Keratinocyte (primary cell): ENCODE measurements around the gene ZBTB1. TPM values are rescaled to one million over a fixed set of nuclear protein-coding genes. Genes with fewer than 3 reads are reported as not detected.

Experiments
- DNase-seq: peaks from one replicate; pipeline ENCODE4 v3.0.0-alpha.2; 2011; ENCODE audit warnings: low read depth, missing footprints, low spot score
- FAIRE-seq: peaks from 2 replicates; lab custom pipeline; 2011; peaks lifted over from hg19 to GRCh38; lab: Jason Lieb, UNC
- H2AFZ ChIP-seq: 2 replicates; pipeline ENCODE4 v1.6.0; 2012; ENCODE audit warnings: low read length, control low read depth, inconsistent platforms; ENCODE audit not compliant: control insufficient read depth
- H3K27ac ChIP-seq: 2 replicates; pipeline ENCODE4 v1.5.1; 2011; ENCODE audit warnings: low read length; ENCODE audit not compliant: control insufficient read depth, insufficient read depth
- H3K27me3 ChIP-seq: 3 replicates; pipeline ENCODE4 v1.6.0; 2011; ENCODE audit warnings: low read length; ENCODE audit not compliant: control insufficient read depth, insufficient read depth; ENCODE audit errors: extremely low read depth
- H3K36me3 ChIP-seq, 2 experiments: 2 replicates in 1 of 2; 3 replicates in 1 of 2; pipeline ENCODE4 v1.5.1; 2011; ENCODE audit warnings: low read length in 2 of 2, mild to moderate bottlenecking in 1 of 2; ENCODE audit not compliant: control insufficient read depth in 2 of 2, insufficient read depth in 2 of 2; ENCODE audit errors: extremely low read depth in 1 of 2
- H3K4me1 ChIP-seq: 3 replicates; pipeline ENCODE4 v1.5.1; 2011; ENCODE audit warnings: low read length; ENCODE audit not compliant: control insufficient read depth, insufficient read depth; ENCODE audit errors: extremely low read depth
- H3K4me2 ChIP-seq: 3 replicates; pipeline ENCODE4 v1.6.0; 2011; ENCODE audit warnings: low read depth, low read length; ENCODE audit not compliant: control insufficient read depth, insufficient read depth; ENCODE audit errors: extremely low read depth
- H3K4me3 ChIP-seq, 3 experiments: fragments of 200-600 bp in 1 of 3; sonication (generic) in 1 of 3; 2 replicates in 2 of 3; 3 replicates in 1 of 3; pipeline ENCODE4 v1.5.1; 2011 to 2016; ENCODE audit warnings: low read length in 3 of 3, mild to moderate bottlenecking in 3 of 3, control low read depth in 2 of 3, inconsistent platforms in 1 of 3, low read depth in 1 of 3, mixed read lengths in 1 of 3, mixed run types in 1 of 3, moderate library complexity in 1 of 3; ENCODE audit not compliant: control insufficient read depth in 2 of 3, insufficient read depth in 2 of 3; ENCODE audit errors: extremely low read depth in 1 of 3
- H3K79me2 ChIP-seq: 2 replicates; pipeline ENCODE4 v1.6.0; 2012; ENCODE audit warnings: low read length; ENCODE audit not compliant: control insufficient read depth, insufficient read depth
- H3K9ac ChIP-seq: 3 replicates; pipeline ENCODE4 v1.6.0; 2011; ENCODE audit warnings: low read length; ENCODE audit not compliant: control insufficient read depth, insufficient read depth; ENCODE audit errors: extremely low read depth
- H3K9me1 ChIP-seq: 3 replicates; pipeline ENCODE4 v1.6.0; 2011; ENCODE audit warnings: low read length; ENCODE audit not compliant: control insufficient read depth, insufficient read depth; ENCODE audit errors: extremely low read depth
- H3K9me3 ChIP-seq: 2 replicates; pipeline ENCODE4 v1.5.1; 2012; ENCODE audit warnings: low read depth, low read length; ENCODE audit not compliant: control insufficient read depth
- H4K20me1 ChIP-seq: 3 replicates; pipeline ENCODE4 v1.6.0; 2011; ENCODE audit warnings: low read length; ENCODE audit not compliant: control insufficient read depth, insufficient read depth; ENCODE audit errors: extremely low read depth
- CTCF ChIP-seq, 3 experiments: IDR thresholded peaks in 1 of 3; conservative IDR thresholded peaks in 1 of 3; optimal IDR thresholded peaks in 1 of 3; 2 replicates in 2 of 3; 3 replicates in 1 of 3; pipeline versions ENCODE3 to v1.5.1; 2011; ENCODE audit warnings: low read length in 3 of 3, mild to moderate bottlenecking in 3 of 3, moderate library complexity in 2 of 3, control low read depth in 1 of 3, inconsistent platforms in 1 of 3; ENCODE audit not compliant: insufficient read depth in 2 of 3; ENCODE audit errors: extremely low read depth in 1 of 3
- EZH2 ChIP-seq: IDR thresholded peaks from one replicate; pipeline ENCODE4 v1.6.1; 2012; ENCODE audit warnings: inconsistent platforms, mild to moderate bottlenecking, low read length, moderate library complexity
- dilution Hi-C: fragments of 300-500 bp; cut with MboI; formaldehyde crosslinking; loops from one replicate; pipeline ENCODE4 v1.7.0; 2020; ENCODE audit warnings: low sequenced_read_pairs; ENCODE audit not compliant: extremely low pct_ligation_motif_present
- polyA minus RNA-seq, 3 experiments: library from RNA; depleted of rRNA, polyadenylated mRNA; stranded (reverse); fragments of >200 nt; gene quantifications; 1 replicate in 1 of 3; 2 replicates in 1 of 3; 3 replicates in 1 of 3; pipeline ENCODE4 v1.2.3, GENCODE V29; 2011
- polyA plus RNA-seq, 5 experiments: library from polyadenylated mRNA; depleted of rRNA in 3 of 5; stranded (reverse) in 3 of 5; stranded (forward) in 1 of 5; unstranded in 1 of 5; fragments of >200 nt; gene quantifications; 1 replicate in 1 of 5; 2 replicates in 3 of 5; 3 replicates in 1 of 5; pipeline versions ENCODE4 v1.2.1 to v1.2.3, GENCODE V29; 2011 to 2012; ENCODE audit warnings: missing spikeins in 2 of 5, low read depth in 1 of 5, low replicate concordance in 1 of 5

Gene ZBTB1
- polyA plus RNA-seq (22.8 to 40.8 TPM (median 40.7 TPM) in 3 replicates), polyA minus RNA-seq (10.2 to 42.3 TPM (median 42.1 TPM) in 3 replicates)
- 40.0 TPM for polyA plus RNA-seq (2011; ENCODE audit: low read depth)
- polyA plus RNA-seq (2011; cell fraction: cytosol; rRNA removed): 11.8 and 31.7 TPM in 2 replicates
- polyA plus RNA-seq (2011; cell fraction: nucleus; rRNA removed): 79.1 TPM in 2 replicates
- 21.0 and 29.6 TPM in 2 replicates for polyA plus RNA-seq (2012; ENCODE audit: low replicate concordance)
- 21.1 TPM for polyA minus RNA-seq (2011; cell fraction: cytosol; rRNA and poly(A)+ RNA removed)
- polyA minus RNA-seq (2011; cell fraction: nucleus; rRNA and poly(A)+ RNA removed): 30.1 and 85.7 TPM in 2 replicates

- peaks cover 50% of the 10 kb centered on the region for H3K4me1 ChIP-seq
- peaks cover 59% of the 10 kb centered on the region for H3K79me2 ChIP-seq
- H3K36me3 ChIP-seq: peaks cover 0 to 4% of the 10 kb centered on the region in 2 experiments
- peak within 1 kb of the TSS; percentile 83 for H3K4me2 ChIP-seq
- H3K27ac ChIP-seq: peak within 1 kb of the TSS; percentile 97
- peak within 1 kb of the TSS; percentile 97 for H3K9ac ChIP-seq
- H3K9me3 ChIP-seq: no peaks in the 10 kb centered on the region
- DNase-seq (no peak), FAIRE-seq (no peak)
- peaks cover 5% of the 10 kb centered on the region for H4K20me1 ChIP-seq
- TF ChIP-seq EZH2: no peak
- no peak for TF ChIP-seq CTCF (optimal IDR thresholded peaks at IDR 0.05 in 1 of 3, IDR thresholded peaks at IDR 0.05 in 1 of 3, conservative IDR thresholded peaks at IDR 0.05 in 1 of 3; ENCODE audit: extremely low read depth in 1 of 3, insufficient read depth in 2 of 3, low read length in 3 of 3)
- H3K27me3 ChIP-seq: no peaks in the 10 kb centered on the region
- dilution Hi-C loops: no loop called here
- H2AFZ ChIP-seq: peak within 1 kb of the TSS; percentile 50
- H3K4me3 ChIP-seq: peak within 1 kb of the TSS; percentile 66 to 88 (median 88)
- peaks cover 3% of the 10 kb centered on the region for H3K9me1 ChIP-seq
Measured at GRCh38 chr14:64504310-64504896, at the start of gene ZBTB1. ZBTB1 (plus strand) TSS chr14:64504770; CDS start chr14:64521505, 16,735 bp downstream.

- no peaks in the 10 kb centered on the region for H3K9me3 ChIP-seq
- H3K36me3 ChIP-seq: peaks cover 13 to 19% of the 10 kb centered on the region in 2 experiments
- TF ChIP-seq CTCF (optimal IDR thresholded peaks at IDR 0.05 in 1 of 3, IDR thresholded peaks at IDR 0.05 in 1 of 3, conservative IDR thresholded peaks at IDR 0.05 in 1 of 3; ENCODE audit: extremely low read depth in 1 of 3, insufficient read depth in 2 of 3, low read length in 3 of 3) (no peak), EZH2 (no peak)
- H3K9ac ChIP-seq: no peak overlapping the region
- no peak overlapping the region for H3K27ac ChIP-seq
- H3K4me2 ChIP-seq: no peak overlapping the region
- FAIRE-seq: no peak
- dilution Hi-C loops: no loop called here
- no peaks in the 10 kb centered on the region for H3K79me2 ChIP-seq
- H3K4me1 ChIP-seq: peaks cover under 1% of the 10 kb centered on the region
- H2AFZ ChIP-seq: no peak overlapping the region
- DNase-seq: no peak
- no peak overlapping the region for H3K4me3 ChIP-seq
- H4K20me1 ChIP-seq: no peaks in the 10 kb centered on the region
- no peaks in the 10 kb centered on the region for H3K27me3 ChIP-seq
- no peaks in the 10 kb centered on the region for H3K9me1 ChIP-seq
Measured at GRCh38 chr14:64459405-64460136, 45.0 kb upstream of the ZBTB1 start.
